Activated CD4-positive, alpha-beta T cell treated with anti-CD3 and anti-CD28 coated beads for 48 hours (primary cell): Measurements from ENCODE around the gene DMRT1.

Source experiments
- DNase-seq: peaks from one replicate; pipeline ENCODE4 v3.0.0-alpha.2; 2020

Gene DMRT1

DNA sequence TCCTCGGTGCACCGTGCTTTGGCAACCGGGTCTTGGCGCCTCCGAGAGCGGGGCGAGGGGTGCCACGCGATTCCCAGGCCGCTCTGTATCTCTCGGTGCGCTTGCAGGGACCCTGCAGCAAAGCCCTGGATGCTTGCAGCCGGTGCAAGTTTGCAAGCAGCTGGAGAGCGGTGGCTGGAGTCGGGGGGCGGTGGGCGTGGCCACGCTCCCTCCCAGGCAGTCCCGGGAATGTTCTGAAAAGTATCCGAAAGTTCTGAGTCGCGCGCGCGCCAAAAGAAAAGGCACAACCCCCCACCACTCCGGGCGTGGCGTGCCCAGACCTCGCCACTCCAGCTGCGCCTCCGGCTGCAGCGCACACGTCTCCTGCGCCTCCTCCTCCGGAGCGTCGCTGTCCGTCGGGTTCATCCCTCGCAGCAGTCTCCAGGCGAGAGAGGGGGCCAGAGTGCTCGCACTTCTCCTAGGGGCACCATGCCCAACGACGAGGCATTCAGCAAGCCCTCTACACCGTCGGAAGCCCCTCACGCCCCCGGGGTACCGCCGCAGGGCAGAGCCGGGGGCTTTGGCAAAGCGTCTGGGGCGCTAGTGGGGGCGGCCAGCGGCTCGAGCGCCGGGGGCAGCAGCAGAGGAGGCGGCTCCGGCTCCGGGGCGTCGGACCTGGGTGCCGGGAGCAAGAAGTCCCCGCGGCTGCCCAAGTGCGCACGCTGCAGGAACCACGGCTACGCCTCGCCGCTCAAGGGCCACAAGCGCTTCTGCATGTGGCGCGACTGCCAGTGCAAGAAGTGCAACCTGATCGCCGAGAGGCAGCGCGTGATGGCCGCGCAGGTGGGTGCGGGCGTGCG, at the start of gene DMRT1:
Gene DMRT1, plus strand, starts transcription at position 327 of the 839 bp plus-strand sequence. Its CDS starts 142 bp downstream, at position 469.
- peak; percentile 17 for DNase-seq

- no peak for DNase-seq
These were observed 48.9 kb upstream of the DMRT1 start for GRCh38 chr9:792331-793260.

- no peak for DNase-seq
These were observed 47.1 kb upstream of the DMRT1 start for GRCh38 chr9:794386-794785.

DNA sequence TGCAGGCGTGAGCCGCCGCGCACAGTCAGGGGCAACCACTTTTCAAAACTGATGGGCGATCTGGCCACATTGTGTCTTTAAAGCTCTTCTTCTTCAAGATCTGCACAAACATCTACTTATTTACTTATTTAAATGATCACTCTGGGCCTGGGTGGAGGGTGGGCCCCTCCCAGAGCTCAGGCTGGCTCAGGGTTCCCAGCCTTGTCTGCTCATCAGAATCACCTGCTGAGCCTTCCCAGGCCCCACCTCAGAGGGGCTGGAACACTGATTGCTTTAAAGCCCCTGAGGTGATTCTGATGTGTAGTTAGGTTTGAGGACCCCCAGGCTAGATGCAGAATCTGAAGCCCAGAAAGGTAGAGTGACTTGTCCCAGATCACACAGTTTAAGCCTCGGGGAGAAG, 45.6 kb upstream of the DMRT1 start:
- DNase-seq, result no peak

DNA sequence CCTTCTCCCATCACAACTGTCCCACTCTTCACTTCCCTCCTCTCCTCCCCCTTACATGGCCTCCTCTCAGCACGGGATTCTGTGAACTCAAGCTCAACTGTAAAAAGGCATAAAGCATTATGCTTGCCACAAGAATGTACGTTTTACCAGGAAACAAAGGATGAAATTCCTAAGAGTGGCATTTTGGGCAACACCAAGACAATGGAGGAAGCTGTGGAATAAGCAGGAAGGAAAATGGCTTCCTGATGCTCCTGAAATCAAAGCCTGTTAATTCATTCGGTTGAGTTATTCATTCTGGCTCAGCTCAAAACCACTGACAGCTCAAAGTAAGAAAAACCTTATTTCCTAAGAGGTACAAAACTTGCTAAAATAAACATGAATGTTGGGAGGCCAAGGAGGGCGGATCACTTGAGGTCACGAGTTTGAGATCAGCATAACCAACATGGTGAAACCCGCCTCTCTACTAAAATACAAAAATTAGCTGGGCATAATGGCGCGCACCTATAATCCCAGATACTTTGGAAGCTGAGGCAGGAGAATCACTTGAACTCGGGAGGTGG, 40.8 kb upstream of the DMRT1 start:
- no peak for DNase-seq

DNA sequence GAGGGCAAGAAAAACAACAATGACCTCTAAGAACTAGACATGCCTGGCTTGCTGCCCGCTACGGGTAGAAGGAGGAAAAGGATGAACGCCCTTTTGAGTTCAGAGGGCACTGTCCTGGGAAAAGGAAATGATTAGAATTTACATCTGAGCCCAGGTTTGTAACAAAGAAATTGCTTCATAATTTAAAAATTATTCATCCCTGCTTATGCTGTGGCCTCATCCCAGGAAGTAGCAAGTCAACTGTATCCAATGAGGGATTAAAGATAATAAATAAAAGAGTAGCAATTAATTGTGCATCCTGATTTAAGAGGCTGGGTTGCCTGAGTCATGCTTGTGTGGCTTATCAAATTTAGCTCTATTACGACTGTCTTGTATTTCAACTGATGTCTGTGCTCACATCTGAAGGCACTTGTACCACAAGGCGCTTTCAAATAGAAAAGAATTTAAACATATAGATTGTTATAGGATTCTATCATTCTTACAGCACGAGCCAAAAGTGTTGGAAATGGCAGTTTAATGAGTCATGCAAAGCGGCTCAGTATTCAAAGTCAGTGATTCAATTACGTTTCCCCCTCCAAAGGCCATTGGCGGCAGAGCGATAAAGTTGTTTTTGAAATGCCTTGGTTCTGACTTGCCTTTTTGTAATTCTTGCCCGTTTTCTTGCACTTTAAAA, 40.0 kb upstream of the DMRT1 start:
- no peak for DNase-seq

DNA sequence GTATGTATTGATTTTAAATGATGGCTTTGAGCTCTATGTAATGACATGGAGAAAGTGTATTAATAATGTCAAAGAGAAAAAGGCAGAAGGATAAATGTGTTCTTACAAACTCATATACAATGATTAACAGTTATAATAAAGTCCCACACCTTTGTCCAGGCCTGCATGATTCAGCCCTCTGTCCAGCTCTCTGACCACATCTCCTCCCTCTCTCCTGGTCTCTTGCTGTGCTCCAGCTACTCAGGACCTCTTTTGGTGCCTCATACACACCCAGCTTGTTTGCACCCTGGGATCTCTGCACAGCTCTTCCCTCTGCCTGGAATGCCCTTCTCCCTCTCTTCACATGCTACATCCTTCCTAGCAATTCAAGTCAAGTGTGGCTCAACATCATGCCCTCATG, 37.5 kb upstream of the DMRT1 start:
- no peak for DNase-seq

- no peak for DNase-seq
These were observed 36.3 kb upstream of the DMRT1 start for GRCh38 chr9:805151-805550.

- DNase-seq, result no peak
These were observed 35.0 kb upstream of the DMRT1 start for GRCh38 chr9:806285-807156.

GRCh38 chr9:811106-811531, 30.4 kb upstream of the DMRT1 start:
- DNase-seq, result no peak

DNA sequence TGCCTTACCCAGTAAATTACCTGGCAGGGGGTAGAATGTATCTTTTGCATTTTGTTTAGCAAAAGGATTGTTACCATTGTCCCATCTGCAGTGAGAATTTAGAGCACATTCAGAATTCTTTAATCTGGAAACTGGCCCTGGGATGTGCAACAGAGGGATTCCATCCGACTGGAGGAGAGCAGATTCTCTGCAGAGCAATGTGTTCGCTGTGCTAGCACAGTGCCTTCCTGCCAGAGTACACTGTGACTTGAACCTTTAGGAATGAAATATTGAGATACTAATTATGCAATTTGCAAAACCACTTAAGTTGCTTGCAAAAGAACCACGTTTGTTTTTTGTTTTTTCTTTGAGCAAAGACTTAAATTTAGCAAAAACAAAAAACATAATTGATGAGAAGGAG, 22.5 kb upstream of the DMRT1 start:
- DNase-seq, result no peak

DNA sequence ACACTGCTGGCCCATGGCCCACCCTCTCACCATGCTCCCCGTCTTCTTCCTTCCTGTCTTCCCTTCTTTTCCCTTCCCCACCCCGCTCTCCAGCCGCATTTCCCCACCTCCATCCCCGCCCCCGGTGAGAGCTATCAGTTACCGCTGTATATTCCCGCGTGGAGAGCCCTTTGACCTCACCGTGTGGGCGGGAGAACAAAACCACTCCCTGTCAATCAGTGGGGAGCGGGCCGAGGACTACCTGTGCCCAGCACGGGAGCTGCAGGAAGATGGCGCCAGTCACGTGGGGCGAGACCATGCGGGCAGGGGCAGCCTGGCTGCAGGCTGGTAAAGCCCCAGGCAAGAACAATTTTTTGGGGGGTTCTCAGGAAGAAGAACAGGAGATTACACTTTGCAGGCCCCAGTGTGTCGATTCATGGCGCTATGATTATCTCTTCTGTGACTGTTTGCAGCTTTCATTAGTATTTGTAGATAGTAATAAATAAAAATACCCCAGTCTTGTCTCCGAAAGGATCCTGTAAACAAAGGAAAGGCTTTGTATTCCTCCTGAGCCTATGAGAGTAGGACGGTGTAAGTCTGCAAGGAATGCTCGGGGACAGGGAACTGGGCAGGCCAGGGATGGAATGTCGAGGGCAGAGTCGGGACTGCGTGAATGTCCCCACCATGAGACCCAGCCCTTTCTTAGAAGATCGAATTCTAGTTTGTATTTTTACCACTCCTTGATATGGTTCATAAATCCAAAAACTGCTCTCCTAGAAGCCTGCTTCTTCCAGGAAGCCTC, 14.8 kb upstream of the DMRT1 start:
- no peak for DNase-seq

DNA sequence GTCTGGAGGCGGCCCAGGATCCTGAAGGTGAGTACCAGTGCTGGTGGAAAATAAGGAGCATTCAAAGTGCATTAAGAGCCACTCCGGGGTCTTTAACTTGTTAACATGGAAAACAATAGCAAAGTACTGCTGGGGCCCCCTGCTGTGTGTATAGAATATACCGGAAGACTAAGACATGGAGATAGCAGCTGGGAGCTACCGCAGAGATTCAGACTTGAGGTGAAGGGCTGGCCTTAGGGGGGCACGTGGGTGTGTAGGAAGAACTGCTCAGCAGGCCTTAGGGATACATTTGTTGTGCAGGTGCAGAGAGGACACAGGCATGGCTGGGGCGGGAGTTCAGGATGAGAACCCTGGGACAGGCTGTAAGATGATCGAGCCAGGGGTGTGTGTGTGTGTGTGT, 1.2 kb upstream of the DMRT1 start:
- peak; percentile 4 for DNase-seq

GRCh38 chr9:842635-843426, 1.3 kb downstream of the DMRT1 start:
- peak; percentile 5 for DNase-seq

DNA sequence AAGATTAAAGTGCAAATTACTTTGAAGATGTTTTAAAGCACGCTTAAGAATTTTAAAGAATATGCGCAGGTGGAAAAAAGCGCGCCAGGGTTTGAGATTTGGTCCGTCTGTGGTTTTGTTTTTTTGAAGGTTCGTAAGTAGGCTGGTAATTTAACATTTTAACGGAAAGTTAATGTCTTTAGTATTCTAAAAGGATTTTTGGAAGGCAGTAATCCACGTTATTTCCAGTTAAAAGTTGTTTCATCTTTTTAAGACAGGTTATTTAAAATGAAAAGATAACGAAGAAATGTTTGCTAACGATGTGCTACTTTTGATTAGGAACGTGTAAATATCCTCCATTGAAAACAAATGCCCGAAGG, 1.9 kb downstream of the DMRT1 start:
- DNase-seq, result no peak

DNA sequence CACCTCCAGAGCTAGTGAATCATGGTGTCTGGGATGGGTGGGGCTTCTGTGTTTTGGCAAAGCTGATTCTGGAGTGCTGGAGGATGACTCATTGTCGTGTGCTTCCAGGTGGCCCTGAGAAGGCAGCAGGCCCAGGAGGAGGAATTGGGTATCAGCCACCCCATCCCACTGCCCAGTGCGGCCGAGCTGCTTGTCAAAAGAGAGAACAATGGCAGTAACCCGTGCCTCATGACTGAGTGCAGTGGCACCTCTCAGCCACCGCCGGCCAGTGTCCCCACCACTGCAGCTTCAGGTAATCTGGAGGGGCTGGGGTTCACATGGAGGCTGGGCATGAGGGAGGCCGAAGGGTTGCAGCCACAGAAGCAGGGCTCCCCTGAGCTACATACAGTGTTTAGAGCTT, 5.4 kb downstream of the DMRT1 start:
- no peak for DNase-seq

GRCh38 chr9:847505-847904, 6.0 kb downstream of the DMRT1 start:
- DNase-seq, result no peak

- no peak for DNase-seq
These were observed 7.9 kb downstream of the DMRT1 start for GRCh38 chr9:849431-849830.

DNA sequence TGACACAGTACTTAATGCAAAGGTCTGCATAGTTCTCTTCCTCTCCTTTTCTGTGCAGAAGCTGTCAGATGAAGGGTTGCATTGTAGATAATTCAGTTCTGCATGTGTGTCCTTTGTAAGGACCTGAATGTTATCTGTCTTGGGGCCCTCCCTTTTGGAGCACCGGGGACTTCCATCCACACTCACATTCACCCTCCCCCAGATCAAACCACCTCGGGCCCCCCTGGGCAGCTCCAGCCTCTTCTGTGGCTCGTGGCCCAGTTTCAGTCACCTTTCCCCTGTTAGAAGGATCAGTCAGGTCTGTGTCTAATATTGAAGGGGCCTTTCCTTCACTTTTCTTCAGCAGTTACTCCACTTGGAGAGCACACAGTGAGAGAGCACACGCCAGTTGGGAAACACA, 11.0 kb downstream of the DMRT1 start:
- DNase-seq, result no peak

GRCh38 chr9:859251-859650, 17.8 kb downstream of the DMRT1 start:
- DNase-seq, result no peak
